Gastrocnemius medialis (tissue), 4 donors: ENCODE results near the gene LRRK1.

Experiments
- CTCF ChIP-seq, 5 experiments: fragments of 450-650 bp in 3 of 5; fragments of 200-600 bp in 2 of 5; sonication (generic) in 2 of 5; IDR thresholded peaks in 4 of 5; conservative IDR thresholded peaks in 1 of 5; 1 replicate in 4 of 5; 2 replicates in 1 of 5; pipeline ENCODE4 v1.5.1; 2016 to 2019; ENCODE audit warnings: antibody characterized with exemption in 5 of 5, mild to moderate bottlenecking in 3 of 5, moderate library complexity in 3 of 5
- POLR2A ChIP-seq, 2 donors: fragments of 450-650 bp; IDR thresholded peaks; one replicate each; pipeline ENCODE4 v1.6.1; 2017; ENCODE audit warnings: antibody characterized with exemption in 2 of 2, mild to moderate bottlenecking in 2 of 2, moderate library complexity in 2 of 2

- TF ChIP-seq CTCF (IDR thresholded peaks at IDR 0.05 in 4 of 5, conservative IDR thresholded peaks at IDR 0.05 in 1 of 5) = no peak
- no peak for TF ChIP-seq POLR2A (IDR thresholded peaks at IDR 0.05)
Observed at GRCh38 chr15:101113114-101114005, 194.2 kb downstream of the LRRK1 start.
